BE2C (cell line): Measurements from ENCODE around the gene PRPF40B.
A peak's percentile ranks its signal among the peaks of the same experiment; 100 is the strongest.
"Not testable (repeated sequence)": the region's sequence is repeated elsewhere in the genome, so short reads cannot be mapped to it uniquely, and the experiment has no call there.

Experiments used
- DNase-seq: peaks from one replicate; pipeline ENCODE4 v3.0.0-alpha.2; 2020
- H3K27me3 ChIP-seq: fragments of 250-450 bp; sonication (Bioruptor Pico); 2 replicates; pipeline ENCODE4 v1.5.1; 2020; ENCODE audit warnings: mild to moderate bottlenecking
- H3K36me3 ChIP-seq: fragments of 250-450 bp; sonication (Bioruptor Pico); 2 replicates; pipeline ENCODE4 v1.5.1; 2020; ENCODE audit warnings: mild to moderate bottlenecking
- H3K4me1 ChIP-seq: fragments of 250-450 bp; sonication (Bioruptor Pico); 2 replicates; pipeline ENCODE4 v1.5.1; 2020
- H3K4me3 ChIP-seq: 2 replicates; pipeline ENCODE4 v1.5.1; 2011; ENCODE audit warnings: low read depth, low read length
- H3K9me3 ChIP-seq: fragments of 250-450 bp; sonication (Bioruptor Pico); 2 replicates; pipeline ENCODE4 v1.5.1; 2020
- CTCF ChIP-seq: IDR thresholded peaks from 2 replicates; pipeline ENCODE4 v1.5.1; 2012; ENCODE audit warnings: mild to moderate bottlenecking, low read depth, low read length

PRPF40B gene

GRCh38 chr12:49609059-49609874 is 14.1 kb upstream of the PRPF40B start:
- Histone ChIP-seq H3K27me3 (no peaks in the 10 kb centered on the region), H3K9me3 (no peaks in the 10 kb centered on the region), H3K36me3 (no peaks in the 10 kb centered on the region), H3K4me1 (no peaks in the 10 kb centered on the region), H3K4me3 (no peak overlapping the region)
- DNase-seq: no peak
- TF ChIP-seq CTCF: no peak

- Histone ChIP-seq H3K9me3 (no peaks in the 10 kb centered on the region), H3K27me3 (no peaks in the 10 kb centered on the region), H3K4me1 (no peaks in the 10 kb centered on the region), H3K4me3 (no peak overlapping the region), H3K36me3 (no peaks in the 10 kb centered on the region)
- peak; percentile 56 for TF ChIP-seq CTCF
- DNase-seq: peak; percentile 72
These were observed 13.5 kb upstream of the PRPF40B start for GRCh38 chr12:49609875-49610154.

GRCh38 chr12:49610785-49611184 is 12.6 kb upstream of the PRPF40B start:
- H3K9me3 ChIP-seq, H3K4me3 ChIP-seq, H3K36me3 ChIP-seq, H3K4me1 ChIP-seq, DNase-seq, H3K27me3 ChIP-seq: not testable (repeated sequence)

- H3K27me3 ChIP-seq: no peaks in the 10 kb centered on the region
- no peak for TF ChIP-seq CTCF
- H3K36me3 ChIP-seq: no peaks in the 10 kb centered on the region
- H3K4me3 ChIP-seq: no peak overlapping the region
- no peaks in the 10 kb centered on the region for H3K9me3 ChIP-seq
- no peak for DNase-seq
- H3K4me1 ChIP-seq: no peaks in the 10 kb centered on the region; the same call in 1 of the 2 replicates
These were observed 11.2 kb upstream of the PRPF40B start for GRCh38 chr12:49612210-49612609.

GRCh38 chr12:49615725-49616124 is 7.6 kb upstream of the PRPF40B start:
- Histone ChIP-seq H3K27me3 (no peaks in the 10 kb centered on the region), H3K4me3 (no peak overlapping the region), H3K4me1 (no peaks in the 10 kb centered on the region; the same call in 1 of the 2 replicates), H3K36me3 (no peaks in the 10 kb centered on the region), H3K9me3 (no peaks in the 10 kb centered on the region)
- no peak for DNase-seq
- TF ChIP-seq CTCF: no peak

- DNase-seq: no peak
- H3K27me3 ChIP-seq: no peaks in the 10 kb centered on the region
These were observed 6.7 kb upstream of the PRPF40B start for GRCh38 chr12:49616533-49617219.

More at GRCh38 chr12:49616533-49617219, 6.7 kb upstream of the PRPF40B start:
- H3K9me3 ChIP-seq: no peaks in the 10 kb centered on the region
- H3K36me3 ChIP-seq: no peaks in the 10 kb centered on the region
- no peak for TF ChIP-seq CTCF
- H3K4me3 ChIP-seq: no peak overlapping the region
- H3K4me1 ChIP-seq: no peaks in the 10 kb centered on the region; the same call in 1 of the 2 replicates
